Measurements from ENCODE around the gene PSMA6.
"Not testable (repeated sequence)": the region's sequence is repeated elsewhere in the genome, so short reads cannot be mapped to it uniquely, and the experiment has no call there.

PSMA6 gene

DNA sequence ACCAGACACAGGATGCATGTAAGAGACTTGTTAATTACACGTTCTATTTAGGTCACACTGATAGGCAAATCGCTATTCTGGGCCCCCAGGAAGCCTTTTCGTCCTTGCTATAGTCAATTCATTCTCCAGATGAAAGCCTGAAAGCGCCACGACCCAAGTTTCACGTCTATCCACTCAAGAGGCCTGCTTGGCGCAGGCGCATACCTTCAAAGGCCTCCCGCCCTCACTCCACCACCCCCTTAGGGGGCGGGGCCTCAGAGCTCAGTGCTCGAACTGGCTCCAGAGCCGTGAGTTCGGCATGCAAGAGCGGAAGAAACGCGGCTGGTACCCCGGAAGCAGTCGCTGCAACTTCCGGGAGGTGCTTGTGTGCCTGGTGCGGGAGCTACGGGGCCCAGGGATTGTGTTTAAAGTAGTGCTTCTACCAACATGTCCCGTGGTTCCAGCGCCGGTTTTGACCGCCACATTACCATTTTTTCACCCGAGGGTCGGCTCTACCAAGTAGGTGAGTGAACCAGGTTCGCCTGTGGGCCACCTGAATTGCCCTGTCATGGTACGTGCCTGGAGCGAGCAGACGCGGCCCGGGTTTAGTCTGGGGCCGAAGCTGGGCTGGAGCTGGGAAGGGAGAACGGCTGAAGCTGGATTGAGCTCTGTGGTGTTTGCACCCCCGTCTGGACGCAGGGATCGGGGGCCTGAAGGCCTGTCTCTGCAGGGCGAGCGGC lies at the start of gene PSMA6:
TSS of gene PSMA6 (plus strand) at position 332 of the 719 bp plus-strand sequence. CDS start at position 427, 95 bp downstream.
- peak; percentile 99 for DNase-seq (ENCODE audit: low read depth)

DNA sequence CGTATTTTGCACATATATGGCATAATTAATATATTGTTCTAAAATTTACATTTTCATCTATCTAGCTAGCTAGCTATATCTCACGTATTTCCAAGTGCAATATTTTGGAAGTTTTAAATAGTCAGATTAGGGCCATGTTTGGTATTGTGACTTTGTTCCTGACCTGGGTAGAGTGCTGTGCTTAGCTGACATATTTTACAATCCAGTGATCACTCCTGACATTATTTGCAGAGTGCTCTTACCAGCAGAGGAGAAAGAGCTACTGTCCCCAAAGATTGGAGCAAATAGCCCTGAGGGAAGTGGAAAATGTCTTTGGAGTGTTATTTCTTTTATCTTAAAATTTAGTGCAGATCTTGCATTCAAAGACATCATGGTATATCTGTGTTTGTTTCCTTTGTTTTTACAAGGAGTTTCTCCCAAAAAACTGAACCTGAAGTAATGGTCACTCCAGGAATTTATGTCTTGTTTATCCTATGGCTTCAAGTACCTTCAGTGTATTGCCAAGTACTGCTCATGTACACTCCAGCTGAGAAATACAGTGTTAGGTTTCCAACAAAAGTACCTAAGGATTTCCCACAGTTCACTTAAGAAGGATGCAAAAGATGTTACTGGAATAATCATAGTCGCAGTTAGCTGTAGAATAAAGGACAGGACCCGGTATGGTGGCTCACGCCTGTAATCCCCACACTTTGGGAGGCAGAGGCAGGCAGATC lies 49.4 kb upstream of the PSMA6 start:
- no peak for DNase-seq (ENCODE audit: low read depth)

GRCh38 chr14:35243956-35244355 lies 48.2 kb upstream of the PSMA6 start:
- no peak for DNase-seq (ENCODE audit: low read depth)

DNA sequence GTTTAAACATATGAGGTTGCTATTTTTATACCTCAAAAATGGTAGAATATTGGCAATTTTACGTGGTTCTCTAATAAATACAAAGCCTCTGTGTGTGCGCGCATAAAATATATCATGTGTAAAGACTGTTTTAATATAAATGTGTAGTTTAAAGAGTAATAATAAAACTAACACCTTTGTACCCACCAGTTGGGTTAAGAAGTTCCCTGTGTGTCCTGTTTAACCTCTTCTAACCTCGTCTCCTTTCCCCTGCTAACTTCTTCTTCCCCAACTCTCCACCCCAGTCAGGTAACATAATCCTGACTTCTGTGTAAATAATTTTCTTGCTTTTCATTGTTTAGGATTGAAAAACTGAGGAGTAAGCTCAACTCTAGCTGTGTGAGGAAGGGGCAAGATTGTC lies 47.6 kb upstream of the PSMA6 start:
- no peak for DNase-seq (ENCODE audit: low read depth)

DNA sequence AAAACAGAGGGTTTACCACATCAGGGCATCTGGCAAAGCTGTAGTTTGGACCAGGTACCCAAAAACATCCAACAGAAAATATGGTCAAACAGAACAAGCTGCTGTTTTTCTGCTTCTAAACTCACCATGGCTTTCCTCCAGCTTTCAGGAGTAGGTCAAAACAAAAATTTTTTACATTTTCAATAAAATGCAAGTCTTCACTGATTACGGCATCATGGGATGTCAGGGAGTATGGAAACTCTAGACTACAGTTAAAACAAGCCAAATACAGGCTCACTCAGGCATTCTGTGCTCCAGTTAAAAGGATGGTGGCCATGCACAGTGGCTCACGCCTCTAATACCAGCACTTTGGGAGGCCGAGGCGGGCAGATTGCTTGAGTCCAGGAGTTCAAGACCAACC lies 47.1 kb upstream of the PSMA6 start:
- no peak for DNase-seq (ENCODE audit: low read depth)

DNA sequence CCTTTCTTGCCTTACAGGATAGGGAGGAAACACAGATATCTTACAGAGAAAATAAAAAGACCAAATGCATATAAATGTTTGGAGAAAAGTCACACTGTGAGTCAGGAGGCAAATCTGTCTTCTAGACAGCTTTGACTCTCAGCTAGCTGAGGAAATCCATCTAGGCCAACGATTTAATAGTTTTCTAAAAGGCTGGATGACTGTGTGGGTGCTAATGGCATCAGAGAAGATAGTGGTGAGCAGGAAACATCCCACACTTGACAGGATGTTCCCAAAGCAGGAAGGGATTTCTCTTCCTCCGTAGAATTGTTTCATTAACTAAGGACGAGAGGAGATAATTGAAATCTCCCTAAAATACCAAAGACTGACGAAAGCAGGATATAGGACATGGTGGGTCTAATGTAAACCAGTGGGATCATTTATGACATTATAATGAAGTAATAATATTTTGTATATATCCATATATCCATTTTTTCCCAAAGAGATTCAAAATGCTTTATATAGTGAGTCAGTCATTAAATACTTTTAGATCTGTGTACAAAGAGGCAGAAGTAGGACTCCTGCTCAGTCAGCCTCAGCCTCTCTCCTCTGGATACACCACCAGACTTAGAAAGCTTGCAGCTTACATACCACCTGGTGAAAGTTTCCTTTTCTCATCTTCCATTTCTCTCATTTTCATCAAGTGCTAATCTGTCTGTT lies 44.3 kb upstream of the PSMA6 start:
- DNase-seq (ENCODE audit: low read depth), result peak; percentile 30

GRCh38 chr14:35248476-35248788 lies 43.8 kb upstream of the PSMA6 start:
- DNase-seq (ENCODE audit: low read depth), result no peak

DNA sequence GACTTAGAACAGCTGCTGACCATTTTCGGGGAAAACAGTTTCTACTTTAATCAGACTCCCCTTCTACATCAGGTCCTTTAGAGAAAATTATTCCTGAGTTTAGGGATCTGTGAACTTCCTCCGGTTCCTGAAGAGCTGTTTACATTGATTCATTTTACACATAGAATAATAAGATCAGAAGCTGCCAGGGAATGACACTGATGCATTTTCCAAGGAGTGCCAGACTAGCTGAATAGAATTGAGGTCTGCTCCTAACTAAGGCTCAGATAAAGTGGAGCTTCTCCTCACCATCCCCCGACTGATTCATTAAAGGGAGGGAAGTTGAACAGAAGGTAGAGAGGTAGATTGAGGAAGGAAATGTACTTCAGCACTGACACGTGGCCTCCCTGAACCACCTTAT lies 41.9 kb upstream of the PSMA6 start:
- DNase-seq (ENCODE audit: low read depth), result no peak

DNA sequence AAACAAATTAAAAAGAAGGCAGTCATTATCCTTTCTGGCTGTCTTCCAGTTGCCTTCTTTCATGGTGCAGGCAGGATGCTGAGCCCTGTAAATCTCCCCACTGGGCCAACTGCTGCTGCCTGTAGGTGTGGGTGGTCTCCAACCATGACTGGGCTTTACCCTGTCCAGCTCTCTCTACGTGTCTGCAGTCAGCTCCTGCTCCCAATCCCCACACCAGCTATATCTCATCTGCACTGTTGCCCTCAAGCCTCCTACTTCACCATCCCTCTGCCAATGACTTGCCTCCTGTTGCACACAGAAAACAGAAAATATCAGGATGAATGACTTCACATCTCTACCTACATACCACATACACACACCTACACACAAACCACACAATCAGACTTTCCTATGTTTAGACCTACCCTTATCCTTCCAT lies 39.7 kb upstream of the PSMA6 start:
- no peak for DNase-seq (ENCODE audit: low read depth)

- DNase-seq (ENCODE audit: low read depth), result not testable (repeated sequence)
These were observed 39.1 kb upstream of the PSMA6 start for GRCh38 chr14:35253056-35253455.

GRCh38 chr14:35254034-35254622 lies 38.1 kb upstream of the PSMA6 start:
- not testable (repeated sequence) for DNase-seq (ENCODE audit: low read depth)

DNA sequence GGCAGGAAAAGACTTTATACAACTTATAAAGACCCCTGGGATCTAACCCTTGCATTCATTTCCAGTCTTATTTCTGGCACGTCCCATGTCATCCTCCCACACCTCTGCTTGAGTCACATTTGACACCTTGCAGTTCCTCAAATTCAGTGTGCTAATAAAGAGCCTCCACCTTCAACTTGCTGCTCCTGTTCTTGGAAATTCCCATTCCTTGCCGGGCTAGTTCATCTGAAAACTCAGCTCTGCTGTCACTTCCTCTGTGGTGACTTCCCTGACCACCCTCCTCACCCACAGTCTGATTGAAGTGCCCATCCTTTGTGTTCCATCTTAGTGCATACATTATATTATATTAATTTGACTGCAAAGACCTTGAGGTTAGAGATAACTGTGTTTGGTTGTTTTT lies 37.4 kb upstream of the PSMA6 start:
- no peak for DNase-seq (ENCODE audit: low read depth)

DNA sequence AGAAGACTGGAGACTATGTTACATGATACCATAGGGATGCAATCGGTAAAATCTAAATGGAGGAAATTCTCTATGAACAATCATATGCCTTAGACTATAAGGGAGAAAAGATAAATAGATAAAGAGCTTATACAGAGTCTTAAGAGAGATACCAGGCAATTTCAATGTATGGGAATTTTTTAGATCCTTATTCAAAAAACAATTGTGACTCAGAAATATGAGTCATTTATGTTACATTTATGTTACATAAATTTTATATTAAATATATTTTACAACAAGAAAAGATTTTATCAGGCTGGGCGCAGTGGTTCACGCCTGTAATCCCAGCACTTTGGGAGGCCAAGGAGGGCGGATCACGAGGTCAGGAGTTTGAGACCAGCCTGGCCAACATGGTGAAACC lies 36.5 kb upstream of the PSMA6 start:
- DNase-seq (ENCODE audit: low read depth), result no peak

GRCh38 chr14:35257809-35258208 lies 34.4 kb upstream of the PSMA6 start:
- DNase-seq (ENCODE audit: low read depth), result peak; percentile 65

- peak; percentile 27 for DNase-seq (ENCODE audit: low read depth)
These were observed 33.8 kb upstream of the PSMA6 start for GRCh38 chr14:35258420-35258819.

GRCh38 chr14:35261774-35262173 lies 30.4 kb upstream of the PSMA6 start:
- DNase-seq (ENCODE audit: low read depth), result peak; percentile 11

- DNase-seq (ENCODE audit: low read depth), result no peak
These were observed 29.7 kb upstream of the PSMA6 start for GRCh38 chr14:35262436-35262835.

GRCh38 chr14:35268946-35269345 lies 23.2 kb upstream of the PSMA6 start:
- no peak for DNase-seq (ENCODE audit: low read depth)

DNA sequence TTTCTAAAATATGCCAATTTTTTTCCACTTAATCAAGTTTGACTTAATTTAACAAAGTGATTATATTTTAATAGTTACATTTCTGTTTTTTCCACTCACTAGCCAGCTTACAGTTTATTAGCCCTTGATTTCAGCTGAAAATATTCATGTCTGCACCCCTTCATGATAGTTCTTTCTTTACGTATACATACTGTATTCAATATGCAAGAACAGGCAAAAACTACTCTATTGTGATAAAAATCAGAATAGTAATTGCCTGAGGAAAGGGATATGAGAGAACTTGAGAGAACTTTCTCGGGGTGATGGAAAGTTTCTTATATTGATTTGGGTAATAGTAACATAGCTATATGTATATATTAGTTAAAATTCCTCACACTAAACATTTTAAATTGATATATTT lies 17.4 kb upstream of the PSMA6 start:
- DNase-seq (ENCODE audit: low read depth), result no peak

GRCh38 chr14:35277179-35277578 lies 15.0 kb upstream of the PSMA6 start:
- DNase-seq (ENCODE audit: low read depth), result no peak

DNA sequence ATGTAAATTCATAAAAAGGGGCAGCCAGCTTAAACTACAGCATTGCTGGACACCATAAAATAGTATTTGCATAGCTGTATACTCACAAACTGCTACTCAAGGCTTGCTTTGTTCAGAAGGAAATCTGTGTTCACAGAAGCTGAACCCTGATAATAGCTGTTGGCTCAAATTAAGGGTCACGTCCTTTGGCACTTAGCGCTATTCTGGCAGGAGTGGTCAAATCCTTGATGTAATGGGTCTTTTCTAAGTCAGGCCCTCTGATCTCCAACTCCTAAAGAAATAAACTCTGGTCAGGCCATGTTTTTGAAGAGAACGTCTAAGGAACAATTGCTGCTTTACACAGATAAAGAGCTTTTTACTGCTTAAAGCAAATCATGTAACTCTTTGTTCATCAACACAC lies 12.8 kb upstream of the PSMA6 start:
- no peak for DNase-seq (ENCODE audit: low read depth)

DNA sequence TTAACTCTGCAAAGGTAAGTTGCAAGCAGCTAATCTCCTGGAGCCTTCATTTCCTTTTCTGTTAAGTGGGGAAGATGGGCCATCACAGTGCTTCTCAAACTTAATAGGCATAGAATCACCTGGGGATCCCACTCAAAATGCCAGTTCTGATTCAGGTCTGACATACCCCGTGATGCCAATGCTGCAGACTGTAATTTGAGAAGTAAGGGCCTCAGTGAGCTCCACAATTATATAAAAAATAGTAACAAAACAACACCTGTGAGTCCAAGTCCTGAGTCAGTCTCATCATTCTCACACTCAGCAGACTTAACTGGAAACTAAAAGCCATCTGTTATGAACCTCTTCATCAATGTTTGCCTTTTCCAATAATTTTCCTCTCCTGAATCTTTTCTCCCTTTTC lies 10.8 kb upstream of the PSMA6 start:
- no peak for DNase-seq (ENCODE audit: low read depth)

- DNase-seq (ENCODE audit: low read depth), result no peak
These were observed 7.7 kb upstream of the PSMA6 start for GRCh38 chr14:35284506-35284905.
